Endothelial cell of umbilical vein (primary cell): ENCODE data around the gene BCAN.

Experiments used
- EZH2 ChIP-seq: IDR thresholded peaks from 2 replicates; pipeline ENCODE4 v1.6.1; 2012; ENCODE audit warnings: borderline replicate concordance, low read depth, mild to moderate bottlenecking, moderate library complexity, low read length, inconsistent platforms; ENCODE audit not compliant: severe bottlenecking
- POLR2AphosphoS5 ChIP-seq: IDR thresholded peaks from 2 replicates; pipeline ENCODE4 v1.6.1; 2012; ENCODE audit warnings: low read depth, mild to moderate bottlenecking, control low read depth, low read length, moderate library complexity; ENCODE audit not compliant: insufficient read depth
- TF ChIP-seq, protein P1 (sequence below): IDR thresholded peaks from 2 replicates; pipeline ENCODE4 v1.6.1; 2011; ENCODE audit not compliant: insufficient read depth, insufficient read length
- TF ChIP-seq, protein P2 (sequence below), 2 donors: IDR thresholded peaks; 1 replicate in 1 of 2; 2 replicates in 1 of 2; pipeline ENCODE4 v1.5.1; 2011; ENCODE audit warnings: low read length in 2 of 2, mild to moderate bottlenecking in 2 of 2, moderate library complexity in 2 of 2, control low read depth in 1 of 2, inconsistent platforms in 1 of 2, low read depth in 1 of 2; ENCODE audit not compliant: insufficient read depth in 1 of 2; ENCODE audit errors: extremely low read depth in 1 of 2

DNA sequence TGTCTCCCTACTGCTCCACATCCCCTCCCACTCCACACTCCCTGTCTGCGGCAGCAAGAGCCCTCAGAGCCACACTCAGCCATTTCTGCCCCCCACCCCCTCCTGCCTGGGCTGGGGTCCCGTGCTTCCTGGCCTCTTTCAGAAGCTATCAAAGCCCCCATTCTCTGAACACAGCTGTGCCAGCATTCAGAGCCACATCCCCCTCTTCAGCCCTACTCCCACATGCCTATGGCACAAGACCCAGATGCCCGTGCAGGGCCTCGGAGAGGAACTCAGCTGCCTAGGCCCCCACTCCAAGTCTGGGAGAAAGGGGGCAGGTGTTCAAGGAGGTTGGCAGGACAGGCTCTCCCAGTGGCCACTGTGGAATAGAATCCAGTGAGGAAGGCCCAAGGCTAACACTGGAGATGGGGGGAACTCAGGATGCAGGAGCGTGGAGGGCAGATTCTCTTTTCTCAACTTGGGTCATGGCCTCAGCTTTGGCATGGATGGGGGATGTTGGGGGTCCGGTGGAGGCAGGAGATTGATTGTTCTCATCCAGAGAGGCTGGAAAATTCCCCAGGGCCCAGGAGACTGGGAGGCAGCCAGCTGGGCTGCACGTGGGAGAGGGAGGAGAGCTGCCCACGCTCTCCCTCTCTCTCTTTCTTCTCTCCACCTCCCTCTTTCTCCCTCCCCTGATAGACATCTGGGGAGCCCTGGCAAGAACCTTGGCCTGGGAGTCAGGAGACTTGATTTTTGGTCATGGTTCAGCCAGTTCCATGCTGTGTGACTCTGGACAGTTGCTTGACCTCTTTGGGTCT lies 3.5 kb upstream of the BCAN start:
- TF ChIP-seq, protein P1, sequence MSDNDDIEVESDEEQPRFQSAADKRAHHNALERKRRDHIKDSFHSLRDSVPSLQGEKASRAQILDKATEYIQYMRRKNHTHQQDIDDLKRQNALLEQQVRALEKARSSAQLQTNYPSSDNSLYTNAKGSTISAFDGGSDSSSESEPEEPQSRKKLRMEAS: no peak
- TF ChIP-seq, protein P2, sequence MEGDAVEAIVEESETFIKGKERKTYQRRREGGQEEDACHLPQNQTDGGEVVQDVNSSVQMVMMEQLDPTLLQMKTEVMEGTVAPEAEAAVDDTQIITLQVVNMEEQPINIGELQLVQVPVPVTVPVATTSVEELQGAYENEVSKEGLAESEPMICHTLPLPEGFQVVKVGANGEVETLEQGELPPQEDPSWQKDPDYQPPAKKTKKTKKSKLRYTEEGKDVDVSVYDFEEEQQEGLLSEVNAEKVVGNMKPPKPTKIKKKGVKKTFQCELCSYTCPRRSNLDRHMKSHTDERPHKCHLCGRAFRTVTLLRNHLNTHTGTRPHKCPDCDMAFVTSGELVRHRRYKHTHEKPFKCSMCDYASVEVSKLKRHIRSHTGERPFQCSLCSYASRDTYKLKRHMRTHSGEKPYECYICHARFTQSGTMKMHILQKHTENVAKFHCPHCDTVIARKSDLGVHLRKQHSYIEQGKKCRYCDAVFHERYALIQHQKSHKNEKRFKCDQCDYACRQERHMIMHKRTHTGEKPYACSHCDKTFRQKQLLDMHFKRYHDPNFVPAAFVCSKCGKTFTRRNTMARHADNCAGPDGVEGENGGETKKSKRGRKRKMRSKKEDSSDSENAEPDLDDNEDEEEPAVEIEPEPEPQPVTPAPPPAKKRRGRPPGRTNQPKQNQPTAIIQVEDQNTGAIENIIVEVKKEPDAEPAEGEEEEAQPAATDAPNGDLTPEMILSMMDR (IDR thresholded peaks at IDR 0.05; ENCODE audit: extremely low read depth in 1 of 2, insufficient read depth in 1 of 2, low read depth in 1 of 2, low read length in 2 of 2): no peak
- TF ChIP-seq POLR2AphosphoS5: no peak
- peak; percentile 41 for TF ChIP-seq EZH2
